NCI-H187 treated with DMSO at 0.1 percent for 48 hours (cell line): Measurements from ENCODE around the gene HECTD2.
"Not testable (repeated sequence)": the region's sequence is repeated elsewhere in the genome, so short reads cannot be mapped to it uniquely, and the experiment has no call there.

Source experiments
- DNase-seq: peaks from one replicate; lab custom pipeline; 2025; lab: John Stamatoyannopoulos, UW

The HECTD2 gene

GRCh38 chr10:91537614-91538383 lies 127.7 kb downstream of the HECTD2 start:
- no peak for DNase-seq

DNA sequence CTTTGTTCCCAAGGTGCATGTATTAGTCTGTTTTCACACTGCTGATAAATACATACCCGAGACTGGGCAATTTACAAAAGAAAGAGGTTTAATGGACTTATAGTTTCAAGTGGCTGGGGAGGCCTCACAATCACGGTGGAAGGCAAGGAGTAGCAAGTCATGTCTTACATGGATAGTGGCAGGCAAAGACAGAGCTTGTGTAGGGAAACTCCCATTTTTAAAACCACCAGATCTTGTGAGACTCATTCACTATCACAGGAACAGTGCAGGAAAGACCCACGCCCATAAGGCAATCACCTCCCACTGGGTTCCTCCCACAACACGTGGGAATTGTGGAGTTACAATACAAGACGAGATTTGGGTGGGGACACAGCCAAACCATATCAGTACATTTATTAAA lies 129.8 kb downstream of the HECTD2 start:
- no peak for DNase-seq

DNA sequence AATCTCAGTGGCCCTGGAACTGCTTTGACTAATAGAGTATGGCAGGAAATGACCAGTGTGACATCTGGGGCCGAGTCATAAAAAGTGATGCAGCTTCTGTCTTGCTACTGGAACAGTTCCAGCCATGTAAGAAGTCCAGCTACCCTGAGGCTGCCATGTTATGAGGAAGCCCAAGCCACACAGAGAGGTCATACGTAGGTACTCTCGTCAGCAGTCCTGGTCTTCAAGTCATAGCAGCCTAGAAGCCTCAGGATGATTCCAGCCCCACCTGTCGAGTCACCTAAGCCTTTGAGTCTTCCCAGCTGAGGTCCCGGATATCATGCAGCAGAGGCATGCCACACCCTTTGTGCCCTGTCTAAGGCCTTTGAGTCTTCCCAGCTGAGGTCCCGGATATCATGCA lies 130.6 kb downstream of the HECTD2 start:
- DNase-seq, result no peak

DNA sequence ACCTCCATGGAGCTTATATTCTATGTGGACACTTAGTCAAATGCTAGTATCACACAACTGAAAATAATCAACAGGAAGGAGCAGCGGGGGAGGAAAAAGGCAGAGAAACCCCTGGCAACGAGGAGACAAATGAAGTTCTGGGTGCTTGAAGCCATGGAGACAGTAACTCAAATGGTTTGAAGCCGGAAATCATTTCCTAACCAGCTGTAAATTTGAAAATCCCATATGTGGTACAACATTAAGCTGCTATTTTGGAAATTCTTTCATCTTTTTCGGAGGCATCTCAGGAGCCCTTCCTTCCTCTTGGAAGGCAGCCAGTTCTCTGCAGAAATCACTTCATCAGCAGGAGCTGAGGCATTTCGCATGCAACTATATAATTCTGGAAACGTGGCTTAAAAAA lies 131.3 kb downstream of the HECTD2 start:
- no peak for DNase-seq

GRCh38 chr10:91545384-91545783 lies 135.2 kb downstream of the HECTD2 start:
- no peak for DNase-seq

DNA sequence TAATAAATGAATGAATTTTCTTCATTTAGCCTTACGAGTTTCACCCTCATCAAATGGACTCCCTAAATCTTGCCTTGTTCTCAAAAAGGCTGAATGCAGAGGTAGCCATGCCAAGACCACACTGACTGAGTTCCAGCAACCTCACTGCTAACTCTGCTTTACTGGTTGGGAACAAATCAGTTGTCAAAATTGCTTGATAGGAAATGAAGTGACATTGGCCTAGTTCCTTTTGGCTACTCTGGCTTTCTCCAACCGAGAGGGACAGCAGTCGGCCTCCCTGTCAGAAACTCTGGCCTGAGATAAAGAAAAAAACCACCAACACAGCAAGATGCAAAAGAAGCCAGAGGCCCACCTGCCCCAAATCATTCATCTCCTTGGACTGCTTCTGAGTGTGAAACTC lies 135.7 kb downstream of the HECTD2 start:
- no peak for DNase-seq

GRCh38 chr10:91549262-91549661 lies 139.1 kb downstream of the HECTD2 start:
- DNase-seq, result no peak

- no peak for DNase-seq
Measured at GRCh38 chr10:91550021-91550420, 139.9 kb downstream of the HECTD2 start.

- DNase-seq, result no peak
Measured at GRCh38 chr10:91551856-91552255, 141.7 kb downstream of the HECTD2 start.

DNA sequence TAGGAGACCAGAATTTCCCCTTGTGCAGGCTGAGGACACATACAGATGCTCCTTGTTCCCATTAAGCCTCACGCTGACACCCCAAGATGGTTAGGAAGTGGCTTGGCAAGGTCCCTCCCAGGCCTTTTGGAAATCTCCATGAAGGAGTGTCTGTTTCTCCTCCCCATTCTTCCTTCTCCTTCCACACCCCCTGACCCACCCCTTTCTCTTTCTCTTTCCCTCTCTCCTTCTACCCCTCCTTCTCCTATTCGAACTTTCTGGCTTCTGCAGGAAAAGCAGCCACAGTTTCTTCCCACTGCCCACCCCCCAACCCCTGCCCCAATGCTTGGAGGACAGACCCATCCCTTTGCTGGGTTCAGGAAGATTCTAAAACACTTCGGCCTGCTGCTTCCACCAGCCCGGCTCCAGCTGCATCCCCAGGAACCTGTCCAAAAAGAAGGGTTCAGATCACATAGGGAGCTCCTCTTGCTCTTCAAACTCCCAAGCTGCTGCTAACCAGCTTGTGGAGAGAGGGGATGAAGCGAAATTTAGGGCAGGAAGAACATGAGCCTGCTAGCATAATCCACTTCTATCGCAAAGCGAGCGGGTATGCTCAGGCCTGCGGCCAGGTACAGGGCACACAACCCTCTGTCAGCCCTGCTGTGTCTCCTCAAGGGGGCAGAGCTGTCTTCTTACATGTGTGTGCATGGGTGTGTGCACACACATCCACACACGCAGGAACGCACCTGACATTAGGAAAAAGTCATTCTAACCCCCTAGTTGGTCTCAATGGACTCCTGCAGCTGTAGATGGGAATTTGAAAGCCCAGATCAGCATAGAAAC lies 142.3 kb downstream of the HECTD2 start:
- no peak for DNase-seq

DNA sequence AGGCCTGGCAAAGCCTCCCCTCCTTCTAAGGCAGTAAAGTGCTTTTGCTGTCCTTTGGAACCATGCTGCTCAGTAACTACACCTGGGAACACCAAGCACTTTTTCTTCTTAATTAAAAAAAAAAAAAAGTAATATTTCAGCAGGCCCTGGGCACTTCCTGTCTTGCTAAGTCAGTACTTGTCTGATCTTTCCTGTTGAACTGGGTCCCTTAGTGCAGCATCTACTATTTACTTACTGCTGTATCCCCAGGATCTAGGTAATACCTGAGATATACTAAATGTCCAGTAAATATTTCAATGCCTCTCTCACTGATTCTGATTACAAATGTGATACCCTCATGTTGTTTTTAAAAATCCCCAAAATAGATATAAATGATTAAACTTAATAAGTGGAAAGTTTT lies 145.3 kb downstream of the HECTD2 start:
- no peak for DNase-seq

- no peak for DNase-seq
Measured at GRCh38 chr10:91556691-91557566, 146.8 kb downstream of the HECTD2 start.

GRCh38 chr10:91557651-91558111 lies 147.5 kb downstream of the HECTD2 start:
- no peak for DNase-seq

GRCh38 chr10:91558473-91558872 lies 148.3 kb downstream of the HECTD2 start:
- DNase-seq, result no peak

GRCh38 chr10:91559169-91559568 lies 149.0 kb downstream of the HECTD2 start:
- DNase-seq, result no peak

- no peak for DNase-seq
Measured at GRCh38 chr10:91559750-91560149, 149.6 kb downstream of the HECTD2 start.

DNA sequence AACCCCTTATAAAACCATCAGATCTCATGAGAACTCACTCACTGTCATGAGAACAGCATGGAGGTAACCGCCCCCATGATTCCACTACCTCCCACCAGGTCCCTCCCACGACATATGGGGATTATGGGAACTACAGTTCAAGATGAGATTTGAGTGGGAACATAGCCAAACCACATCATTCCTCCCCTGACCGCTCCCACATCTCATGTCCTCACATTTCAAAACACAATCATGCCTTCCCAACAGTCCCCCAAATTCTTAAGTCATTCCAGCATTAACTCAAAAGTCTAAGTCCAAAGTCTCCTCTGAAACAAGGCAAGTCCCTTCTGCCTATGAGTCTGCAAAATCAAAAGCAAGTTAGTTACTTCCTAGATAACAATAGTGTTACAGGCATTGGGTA lies 150.7 kb downstream of the HECTD2 start:
- DNase-seq, result not testable (repeated sequence)

GRCh38 chr10:91562839-91563581 lies 152.9 kb downstream of the HECTD2 start:
- DNase-seq, result no peak

- no peak for DNase-seq
Measured at GRCh38 chr10:91564026-91564425, 153.9 kb downstream of the HECTD2 start.
